GM18499 (cell line): Measurements from ENCODE around the gene PLP2.
"Not testable (repeated sequence)": the region's sequence is repeated elsewhere in the genome, so short reads cannot be mapped to it uniquely, and the experiment has no call there.

Experiments used
- ATAC-seq: cut with Tn5 transposase; IDR thresholded peaks from one replicate; pipeline ENCODE4 v1.9.1; 2021; ENCODE audit warnings: moderate number of reproducible peaks; ENCODE audit not compliant: insufficient read depth, unreplicated experiment

The PLP2 gene

GRCh38 chrX:49171752-49172279, at the start of gene PLP2:
PLP2 (plus strand) TSS chrX:49171898; CDS start chrX:49172001, 103 bp downstream.
- ATAC-seq: no peak

GRCh38 chrX:49122499-49122898, 49.2 kb upstream of the PLP2 start:
- ATAC-seq: no peak

- ATAC-seq: not testable (repeated sequence)
These were observed 43.9 kb upstream of the PLP2 start for GRCh38 chrX:49127742-49128258.

GRCh38 chrX:49129427-49129826, 42.3 kb upstream of the PLP2 start:
- no peak for ATAC-seq

GRCh38 chrX:49132275-49132674, 39.4 kb upstream of the PLP2 start:
- ATAC-seq: not testable (repeated sequence)

- ATAC-seq: no peak
These were observed 37.9 kb upstream of the PLP2 start for GRCh38 chrX:49133759-49134158.

- no peak for ATAC-seq
These were observed 34.2 kb upstream of the PLP2 start for GRCh38 chrX:49137492-49137891.

- ATAC-seq: no peak
These were observed 32.0 kb upstream of the PLP2 start for GRCh38 chrX:49139713-49140112.

GRCh38 chrX:49142264-49142663, 29.4 kb upstream of the PLP2 start:
- ATAC-seq: not testable (repeated sequence)

GRCh38 chrX:49143154-49143553, 28.5 kb upstream of the PLP2 start:
- not testable (repeated sequence) for ATAC-seq

- no peak for ATAC-seq
These were observed 24.4 kb upstream of the PLP2 start for GRCh38 chrX:49147282-49147681.

- ATAC-seq: no peak
These were observed 23.8 kb upstream of the PLP2 start for GRCh38 chrX:49147936-49148335.

- ATAC-seq: not testable (repeated sequence)
These were observed 23.2 kb upstream of the PLP2 start for GRCh38 chrX:49148390-49149100.

- ATAC-seq: not testable (repeated sequence)
These were observed 22.4 kb upstream of the PLP2 start for GRCh38 chrX:49149291-49149690.

- no peak for ATAC-seq
These were observed 18.2 kb upstream of the PLP2 start for GRCh38 chrX:49153467-49153866.

GRCh38 chrX:49155243-49155899, 16.3 kb upstream of the PLP2 start:
- peak; percentile 7 for ATAC-seq

- ATAC-seq: peak; percentile 68
These were observed 15.5 kb upstream of the PLP2 start for GRCh38 chrX:49155900-49156837.

GRCh38 chrX:49157194-49157593, 14.5 kb upstream of the PLP2 start:
- no peak for ATAC-seq

- ATAC-seq: no peak
These were observed 10.8 kb upstream of the PLP2 start for GRCh38 chrX:49160908-49161307.

GRCh38 chrX:49161632-49162031, 10.1 kb upstream of the PLP2 start:
- no peak for ATAC-seq
